NCI-H460 (cell line): ENCODE measurements around the gene MRC2. TPM values are rescaled to one million over a fixed set of nuclear protein-coding genes. Genes with fewer than 3 reads are reported as not detected.
"Not testable (repeated sequence)": the region's sequence is repeated elsewhere in the genome, so short reads cannot be mapped to it uniquely, and the experiment has no call there.

Experiments
- DNase-seq: peaks from one replicate; pipeline ENCODE4 v3.0.0-alpha.2; 2016; ENCODE audit warnings: low read depth; ENCODE audit errors: extremely low read depth
- polyA plus RNA-seq: library from polyadenylated mRNA; depleted of rRNA; stranded (reverse); fragments of >200 nt; gene quantifications from 2 replicates; pipeline ENCODE4 v1.2.3, GENCODE V29; 2014; cell fraction: nucleus; rRNA removed
- total RNA-seq: library from RNA; depleted of rRNA; stranded (reverse); fragments of >200 nt; shearing (Covaris generic); gene quantifications from 2 replicates; pipeline ENCODE4 v1.2.3, GENCODE V29; 2014; rRNA removed

Gene MRC2, protein sequence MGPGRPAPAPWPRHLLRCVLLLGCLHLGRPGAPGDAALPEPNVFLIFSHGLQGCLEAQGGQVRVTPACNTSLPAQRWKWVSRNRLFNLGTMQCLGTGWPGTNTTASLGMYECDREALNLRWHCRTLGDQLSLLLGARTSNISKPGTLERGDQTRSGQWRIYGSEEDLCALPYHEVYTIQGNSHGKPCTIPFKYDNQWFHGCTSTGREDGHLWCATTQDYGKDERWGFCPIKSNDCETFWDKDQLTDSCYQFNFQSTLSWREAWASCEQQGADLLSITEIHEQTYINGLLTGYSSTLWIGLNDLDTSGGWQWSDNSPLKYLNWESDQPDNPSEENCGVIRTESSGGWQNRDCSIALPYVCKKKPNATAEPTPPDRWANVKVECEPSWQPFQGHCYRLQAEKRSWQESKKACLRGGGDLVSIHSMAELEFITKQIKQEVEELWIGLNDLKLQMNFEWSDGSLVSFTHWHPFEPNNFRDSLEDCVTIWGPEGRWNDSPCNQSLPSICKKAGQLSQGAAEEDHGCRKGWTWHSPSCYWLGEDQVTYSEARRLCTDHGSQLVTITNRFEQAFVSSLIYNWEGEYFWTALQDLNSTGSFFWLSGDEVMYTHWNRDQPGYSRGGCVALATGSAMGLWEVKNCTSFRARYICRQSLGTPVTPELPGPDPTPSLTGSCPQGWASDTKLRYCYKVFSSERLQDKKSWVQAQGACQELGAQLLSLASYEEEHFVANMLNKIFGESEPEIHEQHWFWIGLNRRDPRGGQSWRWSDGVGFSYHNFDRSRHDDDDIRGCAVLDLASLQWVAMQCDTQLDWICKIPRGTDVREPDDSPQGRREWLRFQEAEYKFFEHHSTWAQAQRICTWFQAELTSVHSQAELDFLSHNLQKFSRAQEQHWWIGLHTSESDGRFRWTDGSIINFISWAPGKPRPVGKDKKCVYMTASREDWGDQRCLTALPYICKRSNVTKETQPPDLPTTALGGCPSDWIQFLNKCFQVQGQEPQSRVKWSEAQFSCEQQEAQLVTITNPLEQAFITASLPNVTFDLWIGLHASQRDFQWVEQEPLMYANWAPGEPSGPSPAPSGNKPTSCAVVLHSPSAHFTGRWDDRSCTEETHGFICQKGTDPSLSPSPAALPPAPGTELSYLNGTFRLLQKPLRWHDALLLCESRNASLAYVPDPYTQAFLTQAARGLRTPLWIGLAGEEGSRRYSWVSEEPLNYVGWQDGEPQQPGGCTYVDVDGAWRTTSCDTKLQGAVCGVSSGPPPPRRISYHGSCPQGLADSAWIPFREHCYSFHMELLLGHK (N-terminal part only)
- total RNA-seq: 5.9 and 9.7 TPM in 2 replicates
- 31.7 and 38.8 TPM in 2 replicates for polyA plus RNA-seq

DNA sequence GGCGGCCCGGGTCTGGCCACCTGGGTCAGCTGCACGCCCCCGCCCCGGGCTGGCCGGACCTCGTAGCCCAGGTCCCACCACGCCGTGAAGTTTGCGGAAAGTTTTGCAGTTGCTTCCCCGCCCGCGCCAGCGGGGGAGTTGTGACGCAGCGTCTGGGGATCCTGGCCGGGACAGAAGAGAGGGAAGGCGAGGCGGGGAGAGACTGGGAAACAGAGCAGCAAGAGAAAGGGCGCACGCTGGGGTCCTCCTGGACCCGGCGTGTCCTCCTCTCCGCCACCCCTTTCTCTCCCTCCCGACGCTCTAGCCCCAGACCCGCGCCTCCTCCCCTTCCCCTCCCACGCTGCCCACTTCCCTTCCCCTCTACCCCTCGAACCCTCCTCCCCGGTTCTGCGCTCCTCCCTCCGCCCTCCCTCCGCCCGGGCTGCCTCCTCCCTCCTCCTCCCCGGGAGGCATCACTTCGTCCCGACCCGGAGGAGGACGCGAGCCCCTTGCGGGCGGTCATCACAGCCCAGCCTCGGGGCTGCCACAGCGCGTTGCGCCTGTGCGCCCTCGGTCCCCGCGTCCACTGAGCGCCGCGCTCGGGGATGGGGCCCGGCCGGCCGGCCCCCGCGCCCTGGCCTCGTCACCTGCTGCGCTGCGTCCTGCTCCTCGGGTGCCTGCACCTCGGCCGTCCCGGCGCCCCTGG is at the start of gene MRC2:
TSS of gene MRC2 (plus strand) at position 452 of the 685 bp plus-strand sequence. CDS start at position 585, 133 bp downstream.
- peak; percentile 25 for DNase-seq

DNA sequence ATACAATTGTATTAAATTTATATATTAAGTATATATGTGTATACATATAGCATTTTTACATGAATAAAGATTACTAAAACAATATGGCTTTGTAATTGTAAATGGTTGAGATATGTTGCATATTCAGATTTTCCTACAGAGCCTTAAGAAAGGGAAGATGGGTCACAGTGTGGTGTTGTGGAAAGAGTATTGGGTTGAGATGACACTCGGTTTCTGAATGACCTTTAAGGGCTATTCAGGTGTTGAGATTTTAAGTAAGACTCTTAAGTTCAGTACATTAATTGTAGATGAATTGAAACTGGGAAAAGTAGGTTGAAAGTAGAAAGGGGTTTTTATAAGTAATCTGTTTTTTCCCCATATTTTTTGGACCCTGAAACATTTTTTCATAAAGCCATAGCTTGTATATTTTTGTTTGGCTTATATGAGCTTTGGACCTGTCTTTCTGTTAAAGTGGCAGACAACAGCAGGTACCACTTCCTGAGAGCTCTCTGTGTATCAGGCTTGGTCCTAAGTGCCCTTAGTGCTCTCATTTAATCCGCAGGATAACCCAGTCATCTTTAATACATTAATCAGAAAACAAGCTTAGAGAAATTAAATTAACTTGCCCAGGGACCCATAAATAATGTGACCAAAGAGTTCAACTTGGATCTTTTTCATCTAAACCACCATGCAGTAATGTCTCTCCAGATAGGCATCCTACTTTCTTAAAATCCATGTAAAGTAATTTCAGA is 48.5 kb upstream of the MRC2 start:
- DNase-seq: no peak

DNA sequence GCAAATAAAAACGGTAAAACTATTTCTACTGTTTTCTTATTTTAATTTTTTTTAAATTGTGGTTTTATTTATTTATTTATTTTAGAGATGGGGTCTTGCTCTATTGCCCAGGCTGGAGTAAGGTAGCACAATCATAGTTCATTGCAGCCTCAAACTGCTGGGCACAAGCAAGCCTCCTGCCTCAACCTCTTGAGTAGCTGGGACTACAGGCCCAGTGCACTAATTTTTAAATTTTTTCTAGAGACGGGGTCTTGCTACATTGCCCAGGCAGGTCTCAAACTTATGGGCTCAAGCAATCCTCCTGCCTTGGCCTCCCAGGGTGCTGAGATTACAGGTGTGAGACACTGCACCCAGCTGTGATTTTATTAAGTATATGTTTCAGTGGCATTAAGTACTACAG is 46.5 kb upstream of the MRC2 start:
- DNase-seq: no peak

DNA sequence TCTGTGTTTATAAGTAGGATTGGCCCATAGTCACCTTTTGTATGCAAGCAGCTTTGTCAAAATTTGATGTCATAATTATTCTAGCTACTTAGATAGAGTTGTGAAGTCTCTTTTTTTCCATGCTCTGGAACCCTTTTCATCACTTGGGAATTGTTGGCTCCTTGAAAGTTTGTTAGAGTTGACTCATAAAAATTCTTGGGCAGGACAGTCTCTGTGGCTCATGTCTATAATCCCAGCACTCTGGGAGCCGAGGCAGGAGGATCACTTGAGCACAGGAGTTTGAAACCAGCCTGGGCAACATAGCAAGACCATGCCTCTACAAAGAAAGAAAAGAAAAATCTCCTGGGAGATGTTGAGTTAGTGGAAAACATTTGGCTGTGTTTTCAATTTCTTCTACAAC is 45.7 kb upstream of the MRC2 start:
- no peak for DNase-seq

DNA sequence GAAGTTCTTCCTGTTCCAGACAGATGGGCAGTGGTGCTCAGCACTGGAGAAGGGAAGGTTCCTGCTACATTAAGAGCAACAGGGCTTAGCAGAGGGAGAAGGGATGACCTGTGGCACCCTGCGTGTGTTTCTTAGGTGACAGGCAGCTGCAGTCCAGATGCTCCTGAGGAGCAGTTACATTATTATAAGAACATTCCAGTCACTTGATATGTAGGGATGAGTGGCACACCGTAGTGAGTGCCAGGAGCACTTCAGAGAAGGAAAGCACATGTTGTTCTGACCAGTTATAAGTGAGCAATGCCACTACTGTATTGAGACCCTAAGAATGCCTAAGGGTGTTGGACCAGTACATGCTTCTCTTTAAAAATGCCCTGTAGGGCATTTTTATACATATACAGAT is 39.9 kb upstream of the MRC2 start:
- DNase-seq: no peak

DNA sequence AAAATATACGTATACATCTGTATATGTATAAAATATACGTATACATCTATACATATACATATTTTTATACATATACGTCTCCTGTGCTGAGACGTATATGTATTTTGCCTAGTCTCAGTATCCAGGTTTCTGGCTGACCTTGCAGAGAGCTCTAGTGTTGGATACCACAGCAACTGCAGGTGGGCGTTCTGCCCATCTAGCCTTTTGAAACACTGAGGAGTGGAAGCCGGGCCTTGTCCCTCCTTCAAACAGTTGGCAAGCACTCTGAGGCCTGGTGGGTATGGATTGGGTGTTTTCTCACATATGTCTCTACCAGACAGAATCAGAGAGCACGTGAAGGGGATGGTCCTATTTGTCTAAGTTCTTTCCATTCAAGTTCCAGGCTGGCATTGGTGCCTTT is 39.4 kb upstream of the MRC2 start:
- DNase-seq: no peak

DNA sequence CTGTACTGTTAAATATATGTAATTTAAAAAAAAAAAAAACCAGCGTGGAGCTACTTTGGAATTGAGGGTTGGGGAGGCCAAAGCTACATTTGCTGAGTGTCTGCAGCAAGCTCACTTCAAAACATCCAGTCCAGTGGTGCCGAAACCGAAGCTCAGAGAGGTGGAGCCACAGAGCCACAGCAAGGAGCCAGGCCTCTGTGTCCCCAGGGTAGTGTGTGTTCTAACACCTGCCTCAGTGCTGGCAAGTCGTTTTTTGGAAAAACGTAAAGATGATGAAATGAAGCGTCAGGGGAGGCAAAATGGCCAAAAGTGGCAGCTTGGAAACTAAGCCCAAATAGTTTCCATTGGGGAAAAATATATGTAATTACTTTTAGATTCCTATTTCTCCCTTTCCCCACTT is 36.1 kb upstream of the MRC2 start:
- no peak for DNase-seq

DNA sequence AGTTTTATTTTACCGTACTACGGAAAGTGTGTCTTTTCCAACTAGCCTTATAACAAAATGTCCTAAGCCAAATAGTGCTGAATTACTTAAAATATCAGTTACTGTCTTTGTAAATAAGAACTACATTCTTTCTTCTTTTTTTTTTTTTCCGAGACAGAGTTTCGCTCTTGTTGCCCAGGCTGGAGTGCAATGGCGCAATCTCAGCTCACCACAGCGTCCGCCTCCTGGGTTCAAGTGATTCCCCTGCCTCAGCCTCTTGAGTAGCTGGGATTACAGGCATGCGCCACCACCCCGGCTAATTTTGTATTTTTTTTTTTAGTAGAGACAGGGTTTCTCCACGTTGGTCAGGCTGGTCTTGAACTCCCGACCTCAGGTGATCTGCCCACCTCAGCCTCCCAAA is 35.6 kb upstream of the MRC2 start:
- not testable (repeated sequence) for DNase-seq

DNA sequence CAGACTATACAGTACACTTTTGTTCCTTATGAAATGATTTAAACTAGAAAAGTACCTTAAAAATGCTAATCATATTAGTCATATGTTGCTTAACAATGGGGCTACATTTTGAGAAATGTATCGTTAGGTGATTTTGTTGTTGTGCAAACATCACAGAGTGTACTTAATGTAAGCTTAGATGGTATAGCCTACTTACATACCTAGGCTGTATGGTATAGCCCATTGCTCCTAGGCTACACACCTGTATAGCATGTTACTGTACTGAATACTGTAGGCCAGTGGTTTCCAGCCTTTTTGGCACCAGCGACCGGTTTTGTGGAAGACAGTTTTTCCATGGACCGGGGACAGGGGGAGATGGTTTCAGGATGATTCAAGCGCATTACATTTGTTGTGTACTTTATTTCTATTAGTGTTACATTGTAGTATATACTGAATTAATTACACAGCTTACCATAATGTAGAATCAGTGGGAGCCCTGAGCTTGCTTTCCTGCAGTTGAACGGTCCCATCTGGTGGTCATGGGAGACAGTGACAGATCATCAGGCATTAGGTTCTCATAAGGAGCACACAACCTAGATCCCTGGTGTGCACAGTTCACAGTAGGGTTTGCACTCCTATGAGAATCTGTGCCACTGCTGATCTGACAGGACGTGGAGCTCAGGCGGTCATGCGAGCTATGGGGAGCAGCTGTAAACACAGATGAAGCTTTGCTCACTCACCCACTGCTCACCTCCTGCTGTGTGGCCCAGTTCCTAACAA is 35.0 kb upstream of the MRC2 start:
- DNase-seq: no peak

DNA sequence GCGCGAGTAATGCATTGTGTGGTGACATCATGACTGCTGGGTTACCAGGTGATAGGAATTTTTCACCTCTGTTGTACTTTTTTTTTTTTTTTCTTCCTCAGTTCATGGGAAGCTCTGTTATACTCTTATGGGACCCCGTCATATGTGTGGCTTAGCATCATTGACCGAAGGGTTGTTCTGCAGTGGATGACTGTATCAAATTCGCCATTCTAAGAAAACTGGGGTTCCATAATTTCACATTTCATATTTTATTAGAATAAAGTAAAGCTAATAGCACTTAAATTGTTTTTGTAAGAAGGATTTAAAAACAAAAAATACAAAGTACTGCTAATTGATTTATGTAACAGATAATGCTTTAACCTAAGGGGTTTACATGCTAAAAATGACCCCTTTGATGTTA is 32.0 kb upstream of the MRC2 start:
- DNase-seq: no peak

DNA sequence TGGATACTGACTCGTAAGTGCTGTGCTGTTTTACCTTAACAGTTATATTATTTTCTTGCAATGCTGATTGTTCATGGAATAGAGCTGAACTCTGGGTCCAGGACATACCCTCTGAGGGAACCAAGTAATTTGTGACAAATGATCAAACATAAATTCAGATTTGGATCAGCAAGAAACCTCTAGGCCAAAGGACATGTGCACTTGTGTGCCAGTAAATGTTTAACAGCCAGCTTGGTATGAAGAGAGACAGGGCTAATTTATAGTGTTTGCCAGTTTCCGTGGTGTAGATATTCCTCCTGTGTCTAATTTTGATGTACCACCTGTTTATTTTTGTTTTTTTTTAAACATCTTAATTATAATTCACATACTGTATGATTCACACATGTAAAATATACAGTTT is 30.8 kb upstream of the MRC2 start:
- no peak for DNase-seq

DNA sequence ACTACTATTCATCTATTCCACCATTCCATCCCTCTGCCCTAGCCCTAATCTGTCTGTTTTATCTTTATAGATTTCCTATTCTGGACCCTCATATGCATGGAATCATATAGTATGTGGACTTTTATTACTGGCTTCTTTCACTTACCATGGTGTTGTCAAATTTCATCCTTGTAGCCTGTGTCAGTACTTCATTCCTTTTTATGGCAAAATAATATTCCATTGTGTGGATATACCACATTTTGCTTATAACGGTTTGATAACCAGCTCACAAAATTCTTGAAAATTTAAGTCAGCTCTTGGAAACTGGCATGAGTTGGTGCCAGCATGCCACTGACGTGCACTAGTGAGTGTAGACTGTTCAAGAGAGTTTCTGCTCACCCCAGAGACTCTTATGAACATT is 30.3 kb upstream of the MRC2 start:
- DNase-seq: no peak

DNA sequence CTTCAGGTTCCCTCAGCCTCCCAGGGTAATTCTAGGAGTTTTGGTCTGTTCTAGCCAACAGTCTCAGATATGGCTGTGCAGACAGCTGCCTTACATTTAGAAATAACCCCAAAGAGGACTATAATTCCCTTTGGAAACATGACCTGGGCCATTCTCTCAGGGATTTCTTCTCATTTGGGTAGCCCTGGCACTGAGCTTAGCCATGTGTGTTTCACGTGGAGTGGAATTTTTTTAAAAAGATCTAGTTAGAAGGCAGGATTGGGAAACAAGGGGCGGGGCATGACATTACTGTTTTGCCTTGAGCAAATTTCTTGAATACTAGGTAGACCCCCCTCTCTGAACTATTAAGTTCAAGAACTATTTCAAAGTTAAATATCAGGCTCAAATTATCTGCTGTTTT is 29.6 kb upstream of the MRC2 start:
- no peak for DNase-seq

DNA sequence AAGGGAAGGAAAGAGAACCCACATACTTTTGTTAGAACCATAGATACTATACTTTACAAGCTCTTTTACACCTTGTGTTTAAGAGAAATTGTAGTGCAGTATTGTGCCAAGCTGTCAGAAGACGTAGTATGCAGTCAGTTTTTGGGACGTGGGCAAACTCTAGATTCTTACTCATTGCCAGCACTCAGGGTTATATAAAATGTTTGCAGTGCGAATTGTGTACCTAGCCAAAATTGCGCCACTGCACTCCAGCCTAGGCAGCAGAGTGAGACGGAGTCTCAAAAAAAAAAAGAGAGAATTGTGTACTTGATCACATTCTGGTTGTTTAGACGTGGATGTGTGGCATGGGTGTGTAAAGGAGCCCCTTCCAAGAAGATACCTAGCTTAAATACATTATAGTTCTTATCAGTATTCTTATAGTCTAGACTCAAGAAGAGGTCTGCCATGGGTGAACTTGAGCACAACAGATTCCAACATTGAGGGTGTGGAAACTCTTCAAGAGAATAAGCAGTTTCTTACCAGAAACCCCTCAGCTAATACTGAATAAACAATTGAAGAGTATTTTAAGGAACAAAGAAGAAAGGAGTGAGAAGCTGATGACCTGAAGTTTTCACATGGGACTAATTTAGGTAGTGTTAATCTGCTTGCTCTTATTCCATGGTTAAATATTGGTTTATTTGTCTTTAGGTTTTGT is 27.4 kb upstream of the MRC2 start:
- no peak for DNase-seq

DNA sequence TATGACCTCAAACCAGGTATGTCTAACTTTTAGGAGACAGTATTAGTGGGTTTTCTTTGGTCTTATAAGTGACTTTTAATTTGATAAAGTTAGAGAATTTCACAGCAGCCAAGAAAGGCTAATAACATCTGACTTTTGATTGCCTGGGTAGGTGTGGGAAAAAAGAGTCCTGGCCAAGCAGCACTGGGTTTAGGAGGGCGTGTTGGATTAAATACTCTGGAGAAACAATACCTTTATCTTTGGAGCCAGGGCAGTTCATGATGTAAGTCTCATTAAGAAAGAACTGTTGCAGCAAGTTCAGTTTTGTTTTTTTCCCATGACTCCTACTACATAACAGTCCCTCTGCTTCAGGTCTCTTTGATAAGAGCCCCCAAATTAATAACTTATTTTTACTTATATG is 26.7 kb upstream of the MRC2 start:
- no peak for DNase-seq

DNA sequence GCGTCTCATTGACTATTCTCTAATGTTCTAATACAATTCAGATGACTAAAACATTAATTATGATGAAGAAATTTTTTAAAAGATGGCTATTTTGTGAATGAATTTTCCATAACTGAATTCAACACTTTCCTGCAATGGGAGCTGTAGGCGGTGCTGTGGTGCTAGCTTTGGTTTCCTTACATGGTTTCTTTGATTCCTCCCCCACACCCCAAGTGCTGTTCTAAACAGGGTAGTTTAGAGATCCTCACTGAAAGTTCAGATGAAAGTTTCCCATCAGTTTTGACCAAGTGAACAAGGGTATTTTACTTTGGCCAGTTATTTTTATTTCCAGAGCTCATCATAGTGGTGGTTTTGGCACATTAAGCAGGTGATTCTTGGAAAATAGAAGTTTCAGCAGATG is 26.0 kb upstream of the MRC2 start:
- DNase-seq: no peak

DNA sequence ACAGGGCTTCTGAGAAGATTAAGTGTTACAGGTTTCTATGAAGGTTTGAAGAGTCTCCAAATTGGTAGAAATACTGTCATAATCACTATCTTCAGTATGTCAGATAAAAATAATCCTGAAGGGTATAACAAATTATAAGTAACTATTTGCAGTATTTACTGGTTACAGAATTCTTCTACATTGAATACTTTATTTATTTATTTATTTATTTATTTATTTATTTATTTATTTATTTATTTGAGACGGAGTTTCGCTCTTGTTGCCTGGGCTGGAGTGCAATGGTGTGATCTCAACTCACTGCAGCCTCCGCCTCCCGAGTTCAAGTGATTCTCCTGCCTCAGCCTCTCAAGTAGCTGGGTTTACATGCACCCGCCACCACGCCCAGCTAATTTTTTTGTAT is 23.7 kb upstream of the MRC2 start:
- not testable (repeated sequence) for DNase-seq

DNA sequence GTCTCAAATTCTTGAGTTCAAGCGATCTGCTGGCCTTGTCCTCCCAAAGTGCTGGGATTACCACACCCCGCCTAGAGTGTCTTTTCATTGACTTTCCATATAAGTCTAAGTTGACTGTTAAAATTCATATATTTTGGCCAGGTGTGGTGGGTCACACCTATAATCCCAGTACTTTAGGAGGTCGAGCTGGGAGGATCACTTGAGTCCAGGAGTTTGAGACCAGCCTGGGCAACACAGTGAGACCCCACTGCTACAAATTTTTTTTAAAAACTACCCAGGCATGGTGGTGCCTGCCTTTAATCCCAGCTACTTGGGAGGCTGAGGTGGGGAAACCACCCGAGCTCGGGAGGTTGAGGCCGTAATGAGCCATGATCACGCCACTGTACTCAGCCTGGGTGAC is 21.9 kb upstream of the MRC2 start:
- DNase-seq: no peak
